ENCODE data around the gene WRAP73. TPM values are rescaled to one million over a fixed set of nuclear protein-coding genes. Genes with fewer than 3 reads are reported as not detected.
A peak's percentile ranks its signal among the peaks of the same experiment; 100 is the strongest.

The WRAP73 gene
- total and polyA plus RNA-seq, 9 of the 15 experiments (the other 6 are each of a cell fraction or from before 2014, with no cell fraction given), result 4.3 to 51.8 (median 30.1) TPM

- TF ChIP-seq DMBX1 (CRISPR knock-in tag; IDR thresholded peaks at IDR 0.05; ENCODE audit: borderline replicate concordance), result 0 out of 2 replicates have a peak, but pooled peaks have one; percentile 30
- TF ChIP-seq NR2C1 (IDR thresholded peaks at IDR 0.05), result peak; percentile 45; the same call in 1 of the 2 replicates
- no peak for TF ChIP-seq NR2C1 (tag; IDR thresholded peaks at IDR 0.05)
- no peak for TF ChIP-seq CCNT2 (IDR thresholded peaks at IDR 0.05; ENCODE audit: borderline replicate concordance, extremely low read depth, insufficient read length, low read depth, low read length)
- no peak for TF ChIP-seq BRCA1 (IDR thresholded peaks at IDR 0.05)
- no peak for TF ChIP-seq BRCA1 (CRISPR knock-in tag; IDR thresholded peaks at IDR 0.05)
- TF ChIP-seq CBFA2T3 (IDR thresholded peaks at IDR 0.05), result peak; percentile 84
- TF ChIP-seq NR4A1 (CRISPR knock-in tag; IDR thresholded peaks at IDR 0.05), result no peak
- no peak for TF ChIP-seq NR4A1 (tag; IDR thresholded peaks at IDR 0.05)
- TF ChIP-seq KDM1A (IDR thresholded peaks at IDR 0.05), result no peak
- TF ChIP-seq GATAD2B (IDR thresholded peaks at IDR 0.05; ENCODE audit: borderline replicate concordance), result no peak
- TF ChIP-seq NFE2 (IDR thresholded peaks at IDR 0.05; ENCODE audit: low read depth), result no peak
- TF ChIP-seq U2AF1 (optimal IDR thresholded peaks at IDR 0.05; ENCODE audit: low read depth, low read length), result no peak
- peak; percentile 60 to 66 for TF ChIP-seq FOXK2 (conservative IDR thresholded peaks at IDR 0.05 in 1 of 2, IDR thresholded peaks at IDR 0.05 in 1 of 2; ENCODE audit: low read depth in 2 of 2)
- no peak for TF ChIP-seq ETV5 (CRISPR knock-in tag; IDR thresholded peaks at IDR 0.05; ENCODE audit: low read depth)
- TF ChIP-seq, protein P1, sequence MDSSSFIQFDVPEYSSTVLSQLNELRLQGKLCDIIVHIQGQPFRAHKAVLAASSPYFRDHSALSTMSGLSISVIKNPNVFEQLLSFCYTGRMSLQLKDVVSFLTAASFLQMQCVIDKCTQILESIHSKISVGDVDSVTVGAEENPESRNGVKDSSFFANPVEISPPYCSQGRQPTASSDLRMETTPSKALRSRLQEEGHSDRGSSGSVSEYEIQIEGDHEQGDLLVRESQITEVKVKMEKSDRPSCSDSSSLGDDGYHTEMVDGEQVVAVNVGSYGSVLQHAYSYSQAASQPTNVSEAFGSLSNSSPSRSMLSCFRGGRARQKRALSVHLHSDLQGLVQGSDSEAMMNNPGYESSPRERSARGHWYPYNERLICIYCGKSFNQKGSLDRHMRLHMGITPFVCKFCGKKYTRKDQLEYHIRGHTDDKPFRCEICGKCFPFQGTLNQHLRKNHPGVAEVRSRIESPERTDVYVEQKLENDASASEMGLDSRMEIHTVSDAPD (CRISPR knock-in tag; IDR thresholded peaks at IDR 0.05), result no peak
- TF ChIP-seq, protein P2, sequence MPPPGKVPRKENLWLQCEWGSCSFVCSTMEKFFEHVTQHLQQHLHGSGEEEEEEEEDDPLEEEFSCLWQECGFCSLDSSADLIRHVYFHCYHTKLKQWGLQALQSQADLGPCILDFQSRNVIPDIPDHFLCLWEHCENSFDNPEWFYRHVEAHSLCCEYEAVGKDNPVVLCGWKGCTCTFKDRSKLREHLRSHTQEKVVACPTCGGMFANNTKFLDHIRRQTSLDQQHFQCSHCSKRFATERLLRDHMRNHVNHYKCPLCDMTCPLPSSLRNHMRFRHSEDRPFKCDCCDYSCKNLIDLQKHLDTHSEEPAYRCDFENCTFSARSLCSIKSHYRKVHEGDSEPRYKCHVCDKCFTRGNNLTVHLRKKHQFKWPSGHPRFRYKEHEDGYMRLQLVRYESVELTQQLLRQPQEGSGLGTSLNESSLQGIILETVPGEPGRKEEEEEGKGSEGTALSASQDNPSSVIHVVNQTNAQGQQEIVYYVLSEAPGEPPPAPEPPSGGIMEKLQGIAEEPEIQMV (tag; conservative IDR thresholded peaks at IDR 0.05; ENCODE audit: low read depth), result no peak
- TF ChIP-seq CBFA2T2 (conservative IDR thresholded peaks at IDR 0.05), result peak; percentile 65
- TF ChIP-seq EZH2 (IDR thresholded peaks at IDR 0.05; ENCODE audit: borderline replicate concordance, low read depth, low read length), result no peak
- no peak for TF ChIP-seq FUS (optimal IDR thresholded peaks at IDR 0.05; ENCODE audit: low read depth, low read length)
- TF ChIP-seq NR2C2 (CRISPR knock-in tag; IDR thresholded peaks at IDR 0.05), result no peak
- TF ChIP-seq NR2C2 (tag; IDR thresholded peaks at IDR 0.05), result peak; percentile 90
- TF ChIP-seq ZNF76 (CRISPR knock-in tag; IDR thresholded peaks at IDR 0.05; ENCODE audit: borderline replicate concordance), result no peak
- TF ChIP-seq, protein P3, sequence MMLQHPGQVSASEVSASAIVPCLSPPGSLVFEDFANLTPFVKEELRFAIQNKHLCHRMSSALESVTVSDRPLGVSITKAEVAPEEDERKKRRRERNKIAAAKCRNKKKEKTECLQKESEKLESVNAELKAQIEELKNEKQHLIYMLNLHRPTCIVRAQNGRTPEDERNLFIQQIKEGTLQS (IDR thresholded peaks at IDR 0.05), result no peak
- TF ChIP-seq, protein P3 (CRISPR knock-in tag; conservative IDR thresholded peaks at IDR 0.05), result no peak
Measured at GRCh38 chr1:3625151-3625907, 24.6 kb downstream of the WRAP73 start (continued).
